Vagina (tissue), 2 donors: Measurements from ENCODE around the gene CYB5B.

Experiments
- CTCF ChIP-seq, 3 experiments: fragments of 450-650 bp in 2 of 3; fragments of 200-600 bp in 1 of 3; sonication (generic) in 1 of 3; IDR thresholded peaks; one replicate each; pipeline ENCODE4 v1.5.1; 2017 to 2019; ENCODE audit warnings: antibody characterized with exemption in 3 of 3, mild to moderate bottlenecking in 2 of 3, moderate library complexity in 2 of 3
- POLR2A ChIP-seq, 2 donors: fragments of 450-650 bp; IDR thresholded peaks; one replicate each; pipeline ENCODE4 v1.6.1; 2017; ENCODE audit warnings: antibody characterized with exemption in 2 of 2, mild to moderate bottlenecking in 2 of 2, moderate library complexity in 2 of 2
- POLR2AphosphoS5 ChIP-seq, 2 donors: sonication (generic); formaldehyde crosslinking; IDR thresholded peaks; one replicate each; pipeline ENCODE4 v1.9.0; 2017; ENCODE audit warnings: antibody characterized with exemption in 2 of 2, mild to moderate bottlenecking in 2 of 2, low read depth in 1 of 2; ENCODE audit not compliant: insufficient read depth in 1 of 2

GRCh38 chr16:69514356-69514755, 89.9 kb downstream of the CYB5B start:
- TF ChIP-seq CTCF (IDR thresholded peaks at IDR 0.05) (no peak), POLR2A (IDR thresholded peaks at IDR 0.05) (no peak), POLR2AphosphoS5 (IDR thresholded peaks at IDR 0.05; ENCODE audit: insufficient read depth in 1 of 2, low read depth in 1 of 2) (no peak)
